Urinary bladder (tissue), 4 donors: ENCODE data around the gene MTCL1. TPM values are rescaled to one million over a fixed set of nuclear protein-coding genes. Genes with fewer than 3 reads are reported as not detected.

Experiments used
- DNase-seq: peaks from one replicate; pipeline ENCODE4 v3.0.0-alpha.2; 2015; ENCODE audit errors: extremely low spot score
- H3K27ac ChIP-seq: one replicate; pipeline ENCODE4 v1.5.1; 2013; ENCODE audit warnings: low read depth, mild to moderate bottlenecking, moderate library complexity
- H3K36me3 ChIP-seq: one replicate; pipeline ENCODE4 v1.6.1; 2013; ENCODE audit warnings: mild to moderate bottlenecking, moderate library complexity; ENCODE audit not compliant: insufficient read depth
- H3K4me1 ChIP-seq: one replicate; pipeline ENCODE4 v1.6.1; 2013; ENCODE audit warnings: mild to moderate bottlenecking, moderate library complexity; ENCODE audit not compliant: insufficient read depth
- H3K4me3 ChIP-seq: one replicate; pipeline ENCODE4 v1.5.1; 2013; ENCODE audit warnings: low read depth, low read length
- WGBS: extraction: QIAGEN DNeasy Blood & Tissue Kit; methylation state at CpG from one replicate; pipeline ENCODE4 v1.1.7; 2013; 5-methylcytosine and 5-hydroxymethylcytosine counted together
- polyA plus RNA-seq: library from polyadenylated mRNA; stranded (reverse); fragments of 200-250 nt; gene quantifications from one replicate; pipeline ENCODE4 v1.2.3, GENCODE V29; 2013
- total RNA-seq: library from RNA; depleted of rRNA; stranded (reverse); fragments of >200 nt; gene quantifications from one replicate; pipeline ENCODE4 v1.2.3, GENCODE V29; 2014
- donor health status: healthy with polysubstance abuse.
- donor health status: healthy.

MTCL1 gene
- total and polyA plus RNA-seq, 2 donors: 16.6 to 24.2 TPM

- Histone ChIP-seq H3K27ac (no peak overlapping the region), H3K4me3 (no peak overlapping the region), H3K36me3 (no peaks in the 10 kb centered on the region), H3K4me1 (no peaks in the 10 kb centered on the region)
- DNase-seq: no peak
- 57% methylated on average over 5 of the region's 5 CpGs for WGBS
These were observed 6.4 kb downstream of the MTCL1 start for GRCh38 chr18:8711736-8712135.

- DNase-seq: no peak
- no peak overlapping the region for H3K27ac ChIP-seq
These were observed 8.3 kb downstream of the MTCL1 start for GRCh38 chr18:8713691-8714090.

GRCh38 chr18:8715599-8715998, 10.2 kb downstream of the MTCL1 start:
- Histone ChIP-seq H3K4me3 (no peak overlapping the region), H3K27ac (no peak overlapping the region), H3K4me1 (no peaks in the 10 kb centered on the region), H3K36me3 (no peaks in the 10 kb centered on the region)
- 93% methylated on average over 4 of the region's 4 CpGs for WGBS
- no peak for DNase-seq

More at GRCh38 chr18:8713691-8714090, 8.3 kb downstream of the MTCL1 start:
- H3K4me1 ChIP-seq: no peaks in the 10 kb centered on the region
- WGBS: 57% methylated on average over 8 of the region's 8 CpGs
- no peak overlapping the region for H3K4me3 ChIP-seq
- H3K36me3 ChIP-seq: no peaks in the 10 kb centered on the region

DNA sequence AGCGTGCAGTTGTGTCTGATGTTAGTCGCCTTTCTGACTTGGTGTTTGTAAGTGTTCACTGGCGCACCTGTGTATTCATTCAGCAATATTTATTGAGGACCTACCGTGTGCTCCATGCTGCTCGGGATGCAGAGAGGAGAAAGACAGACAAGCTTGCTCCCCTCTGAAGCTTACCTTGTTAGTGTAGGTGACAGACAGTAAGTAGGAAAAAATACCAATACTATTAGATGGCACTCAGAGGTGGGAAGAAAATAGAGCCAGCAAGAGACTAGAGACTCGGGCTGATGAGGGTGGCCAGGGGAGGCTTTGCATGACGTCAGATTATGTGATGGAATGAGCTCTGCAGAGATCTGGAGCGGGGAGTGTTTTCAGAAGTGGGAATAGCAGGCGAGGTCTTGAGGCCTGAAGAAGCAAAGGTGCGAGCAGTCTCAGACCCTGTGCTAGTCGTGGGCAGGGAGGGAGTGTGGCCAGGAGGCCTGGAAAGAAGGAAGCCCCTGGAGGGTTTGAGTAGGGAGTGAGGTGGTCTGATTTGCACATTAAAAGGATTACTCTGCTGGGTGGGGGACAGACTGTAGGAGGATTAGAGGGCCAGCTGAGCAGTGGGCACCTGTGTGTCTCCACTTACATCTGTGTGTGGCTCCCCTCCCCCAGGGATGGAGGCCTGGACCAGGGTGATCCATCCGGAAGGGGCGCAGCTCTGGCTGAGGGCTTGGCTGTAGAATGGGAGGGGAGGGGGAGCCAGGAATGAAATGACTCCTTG, 11.8 kb downstream of the MTCL1 start:
- Histone ChIP-seq H3K4me3 (no peak overlapping the region), H3K36me3 (no peaks in the 10 kb centered on the region), H3K4me1 (no peaks in the 10 kb centered on the region), H3K27ac (no peak overlapping the region)
- DNase-seq: no peak
- 81% methylated on average over 13 of the region's 13 CpGs for WGBS

DNA sequence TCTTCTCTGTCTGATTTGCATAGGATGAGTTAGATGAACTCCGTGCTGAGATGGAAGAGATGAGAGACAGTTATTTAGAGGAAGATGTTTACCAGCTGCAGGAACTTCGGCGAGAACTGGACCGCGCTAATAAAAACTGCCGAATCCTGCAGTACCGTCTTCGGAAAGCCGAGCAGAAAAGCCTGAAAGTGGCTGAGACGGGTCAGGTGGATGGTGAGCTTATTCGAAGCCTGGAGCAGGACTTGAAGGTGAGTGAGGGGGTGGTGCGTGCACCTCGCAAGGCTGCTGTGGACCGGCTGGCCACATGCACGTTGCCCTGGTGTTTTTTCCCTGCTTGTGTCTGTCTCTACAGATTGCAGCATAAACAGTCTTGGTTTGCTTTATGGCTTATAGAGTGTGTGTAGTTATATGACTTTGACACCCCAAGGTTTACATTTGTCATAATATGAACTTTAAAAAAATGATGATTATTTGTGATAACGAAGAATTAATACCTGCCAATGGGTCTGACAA, 13.1 kb downstream of the MTCL1 start:
- Histone ChIP-seq H3K36me3 (peaks cover 2% of the 10 kb centered on the region), H3K4me3 (no peak overlapping the region), H3K4me1 (no peaks in the 10 kb centered on the region), H3K27ac (no peak overlapping the region)
- DNase-seq: no peak
- WGBS: 81% methylated on average over 16 of the region's 16 CpGs

DNA sequence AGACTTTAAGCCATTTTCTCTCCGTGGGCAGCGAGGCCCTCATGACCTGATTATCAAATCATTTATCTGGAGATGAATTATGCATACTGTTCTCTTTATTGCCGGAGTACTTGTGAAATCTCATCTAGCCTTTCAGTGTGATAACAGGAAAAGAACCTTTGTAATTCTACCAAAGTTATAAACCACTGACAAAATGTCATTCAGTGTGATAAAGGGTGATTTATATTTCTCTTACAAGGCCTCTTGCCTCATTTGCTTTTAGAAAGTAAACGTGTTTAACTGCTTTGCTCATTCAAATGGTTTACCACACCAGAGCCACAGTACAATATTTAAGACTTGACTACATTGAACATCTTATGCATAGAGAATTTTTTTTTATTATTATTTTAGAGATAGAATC, 13.8 kb downstream of the MTCL1 start:
- Histone ChIP-seq H3K36me3 (peaks cover 2% of the 10 kb centered on the region), H3K4me1 (no peaks in the 10 kb centered on the region), H3K27ac (no peak overlapping the region), H3K4me3 (no peak overlapping the region)
- 76% methylated on average over 4 of the region's 4 CpGs for WGBS
- DNase-seq: no peak

DNA sequence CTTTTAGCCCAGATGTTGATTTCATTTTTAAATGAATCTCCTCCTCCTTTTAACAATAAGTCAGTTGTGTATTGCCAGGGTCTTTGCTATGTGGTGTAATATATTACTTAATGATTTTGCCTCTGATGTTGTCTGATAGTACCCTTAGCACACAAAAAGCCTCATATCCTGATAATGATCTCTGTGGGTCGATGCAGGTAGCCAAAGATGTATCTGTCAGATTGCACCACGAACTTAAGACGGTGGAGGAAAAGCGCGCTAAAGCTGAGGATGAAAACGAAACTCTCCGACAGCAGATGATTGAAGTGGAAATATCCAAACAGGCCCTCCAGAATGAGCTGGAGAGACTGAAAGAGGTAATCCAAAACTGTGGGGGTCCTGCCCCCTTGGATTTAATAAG, 14.8 kb downstream of the MTCL1 start:
- Histone ChIP-seq H3K27ac (no peak overlapping the region), H3K4me1 (no peaks in the 10 kb centered on the region), H3K4me3 (no peak overlapping the region), H3K36me3 (peaks cover 2% of the 10 kb centered on the region)
- WGBS: 92% methylated on average over 7 of the region's 7 CpGs
- DNase-seq: no peak

- no peak overlapping the region for H3K4me3 ChIP-seq
- H3K36me3 ChIP-seq: peaks cover 2% of the 10 kb centered on the region
- no peaks in the 10 kb centered on the region for H3K4me1 ChIP-seq
- 88% methylated on average over 9 of the region's 9 CpGs for WGBS
- H3K27ac ChIP-seq: no peak overlapping the region
- no peak for DNase-seq
These were observed 15.8 kb downstream of the MTCL1 start for GRCh38 chr18:8721094-8721669.

GRCh38 chr18:8721716-8722115, 16.4 kb downstream of the MTCL1 start:
- peaks cover 2% of the 10 kb centered on the region for H3K36me3 ChIP-seq
- WGBS: 71% methylated on average over 5 of the region's 5 CpGs
- H3K27ac ChIP-seq: no peak overlapping the region
- no peak overlapping the region for H3K4me3 ChIP-seq
- no peaks in the 10 kb centered on the region for H3K4me1 ChIP-seq
- no peak for DNase-seq

DNA sequence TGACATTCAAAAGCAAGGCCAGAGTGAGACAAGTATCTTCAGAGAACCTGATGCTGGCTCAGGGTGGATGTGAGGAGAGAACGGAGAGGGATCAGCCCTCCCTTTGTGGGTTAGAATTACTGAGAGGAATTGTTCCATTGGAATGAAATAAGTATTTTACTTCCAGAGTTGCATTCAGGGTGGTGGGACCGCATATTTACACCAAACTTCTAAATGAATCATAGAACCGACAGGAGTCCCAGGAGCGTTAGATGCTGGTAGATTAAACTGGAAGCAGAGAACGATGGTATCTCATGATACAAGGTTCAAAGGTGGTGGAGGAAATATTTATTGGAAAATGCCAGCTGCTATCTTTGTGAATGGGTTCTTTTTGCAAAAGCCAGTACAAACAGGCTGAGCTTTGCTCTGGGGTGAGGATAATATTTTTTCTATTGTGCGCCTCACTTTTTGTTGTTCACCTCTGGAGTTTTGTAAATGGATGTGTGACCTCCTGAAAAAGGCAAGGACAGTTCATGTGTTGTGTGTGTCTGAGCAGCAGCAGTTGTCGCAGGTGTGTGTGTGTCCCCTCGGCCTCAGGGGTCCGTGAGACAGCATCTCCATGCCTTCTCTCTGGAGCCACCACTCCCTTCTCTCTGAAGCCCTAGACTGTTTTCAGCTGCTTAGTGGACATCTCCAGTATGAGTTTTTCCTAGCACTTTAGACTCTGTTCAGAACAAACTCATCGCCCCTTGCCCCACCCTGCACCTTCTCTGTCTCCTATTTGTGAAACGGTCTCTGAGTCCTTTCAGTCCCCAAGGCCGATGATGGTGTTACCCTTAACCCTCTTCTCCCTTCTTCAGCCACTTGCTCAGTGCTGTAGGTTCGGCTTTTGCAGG, 17.8 kb downstream of the MTCL1 start:
- no peak overlapping the region for H3K27ac ChIP-seq
- no peak for DNase-seq
- peaks cover 2% of the 10 kb centered on the region for H3K36me3 ChIP-seq
- WGBS: 80% methylated on average over 13 of the region's 13 CpGs
- H3K4me3 ChIP-seq: no peak overlapping the region
- no peaks in the 10 kb centered on the region for H3K4me1 ChIP-seq

DNA sequence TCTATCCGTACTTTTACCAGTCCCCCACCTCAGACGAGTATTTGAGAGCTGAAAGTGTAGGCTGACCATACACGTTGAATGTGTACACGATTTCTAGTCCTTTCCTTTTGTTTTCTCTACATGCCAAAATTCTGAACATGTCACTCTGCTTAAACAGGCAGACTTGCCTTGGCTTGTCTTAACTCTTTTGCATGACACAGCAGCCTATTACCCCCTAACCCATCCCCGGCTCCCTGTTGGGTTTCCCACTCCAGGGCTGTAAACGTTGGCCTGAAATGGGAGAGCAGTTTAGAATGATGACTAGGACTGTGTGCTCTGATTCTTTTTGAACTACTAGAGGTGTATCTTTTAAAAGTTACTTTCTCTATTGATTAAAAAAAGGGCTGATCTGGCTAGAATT, 19.1 kb downstream of the MTCL1 start:
- Histone ChIP-seq H3K36me3 (peaks cover 2% of the 10 kb centered on the region), H3K27ac (peak overlapping the region; percentile 10), H3K4me3 (no peak overlapping the region), H3K4me1 (no peaks in the 10 kb centered on the region)
- no peak for DNase-seq
- WGBS: 75% methylated on average over 6 of the region's 6 CpGs

- DNase-seq: no peak
- H3K4me3 ChIP-seq: no peak overlapping the region
- H3K36me3 ChIP-seq: peaks cover 2% of the 10 kb centered on the region
- no peaks in the 10 kb centered on the region for H3K4me1 ChIP-seq
- WGBS: 99% methylated on average over 17 of the region's 17 CpGs
- no peak overlapping the region for H3K27ac ChIP-seq
These were observed 20.9 kb downstream of the MTCL1 start for GRCh38 chr18:8726281-8726680.

GRCh38 chr18:8726963-8727705, 21.8 kb downstream of the MTCL1 start:
- H3K4me1 ChIP-seq: no peaks in the 10 kb centered on the region
- H3K36me3 ChIP-seq: peaks cover 2% of the 10 kb centered on the region
- DNase-seq: no peak
- no peak overlapping the region for H3K4me3 ChIP-seq
- WGBS: 95% methylated on average over 4 of the region's 4 CpGs
- no peak overlapping the region for H3K27ac ChIP-seq
